Adrenal gland (tissue), 5 donors: ENCODE results near the gene CTBP1.

Experiments
- POLR2A ChIP-seq, 2 donors: fragments of 450-650 bp; IDR thresholded peaks; one replicate each; pipeline ENCODE4 v1.6.1; 2017; ENCODE audit warnings: antibody characterized with exemption in 2 of 2, mild to moderate bottlenecking in 2 of 2, moderate library complexity in 1 of 2
- TF ChIP-seq, protein P1 (sequence below), 6 experiments: fragments of 450-650 bp in 4 of 6; fragments of 200-600 bp in 2 of 6; sonication (generic) in 1 of 6; IDR thresholded peaks; 1 replicate in 5 of 6; 2 replicates in 1 of 6; pipeline versions ENCODE4 v1.5.1 to v1.8.0; 2016 to 2021; ENCODE audit warnings: antibody characterized with exemption in 6 of 6, mild to moderate bottlenecking in 2 of 6, moderate library complexity in 1 of 6
- donor health status: DM: no; HTN: no; CAD: no.

DNA sequence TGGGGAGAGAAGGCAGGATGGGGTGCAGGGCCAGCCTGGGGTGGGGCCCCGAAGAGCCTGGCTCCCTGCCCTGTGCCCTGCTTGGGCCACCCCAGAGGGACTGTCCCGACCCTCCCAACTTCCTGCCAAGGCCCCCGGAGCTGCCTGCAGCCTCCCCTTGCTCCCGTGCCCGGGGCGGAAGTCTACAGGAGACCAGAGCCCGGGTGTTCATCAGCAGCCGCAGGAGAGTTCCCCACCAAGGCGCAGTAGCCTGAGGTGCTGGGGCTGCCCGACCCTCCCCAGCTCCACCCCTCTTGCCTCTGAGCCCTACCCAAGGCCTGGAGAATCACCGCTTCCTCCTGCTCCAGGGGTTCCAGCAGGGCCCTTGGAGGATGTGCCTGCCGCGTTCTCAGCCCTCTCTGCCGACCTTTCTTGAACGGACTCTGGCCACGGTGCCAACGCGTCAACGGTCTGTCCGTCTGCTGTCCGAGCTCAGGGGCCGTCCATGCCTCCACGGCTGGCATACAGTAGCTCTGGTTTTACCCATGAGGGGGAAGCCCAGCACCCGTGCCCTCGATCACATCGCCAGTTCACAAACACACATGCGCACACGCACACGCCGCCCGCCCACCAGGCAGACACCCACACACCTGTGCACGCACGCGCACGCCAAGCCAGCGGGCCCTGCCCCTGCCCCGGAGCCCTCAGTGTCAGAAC, 40.5 kb downstream of the CTBP1 start:
- TF ChIP-seq, protein P1, sequence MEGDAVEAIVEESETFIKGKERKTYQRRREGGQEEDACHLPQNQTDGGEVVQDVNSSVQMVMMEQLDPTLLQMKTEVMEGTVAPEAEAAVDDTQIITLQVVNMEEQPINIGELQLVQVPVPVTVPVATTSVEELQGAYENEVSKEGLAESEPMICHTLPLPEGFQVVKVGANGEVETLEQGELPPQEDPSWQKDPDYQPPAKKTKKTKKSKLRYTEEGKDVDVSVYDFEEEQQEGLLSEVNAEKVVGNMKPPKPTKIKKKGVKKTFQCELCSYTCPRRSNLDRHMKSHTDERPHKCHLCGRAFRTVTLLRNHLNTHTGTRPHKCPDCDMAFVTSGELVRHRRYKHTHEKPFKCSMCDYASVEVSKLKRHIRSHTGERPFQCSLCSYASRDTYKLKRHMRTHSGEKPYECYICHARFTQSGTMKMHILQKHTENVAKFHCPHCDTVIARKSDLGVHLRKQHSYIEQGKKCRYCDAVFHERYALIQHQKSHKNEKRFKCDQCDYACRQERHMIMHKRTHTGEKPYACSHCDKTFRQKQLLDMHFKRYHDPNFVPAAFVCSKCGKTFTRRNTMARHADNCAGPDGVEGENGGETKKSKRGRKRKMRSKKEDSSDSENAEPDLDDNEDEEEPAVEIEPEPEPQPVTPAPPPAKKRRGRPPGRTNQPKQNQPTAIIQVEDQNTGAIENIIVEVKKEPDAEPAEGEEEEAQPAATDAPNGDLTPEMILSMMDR (IDR thresholded peaks at IDR 0.05) = no peak
- no peak for TF ChIP-seq POLR2A (IDR thresholded peaks at IDR 0.05)
